Gastroesophageal sphincter (tissue), 3 donors: ENCODE data around the gene CDCP2.

Experiments
- EP300 ChIP-seq: sonication (generic); formaldehyde crosslinking; IDR thresholded peaks from one replicate; pipeline ENCODE4 v1.6.1; 2017; ENCODE audit warnings: antibody characterized with exemption, mild to moderate bottlenecking
- POLR2A ChIP-seq, 2 donors: fragments of 450-650 bp; IDR thresholded peaks; one replicate each; pipeline ENCODE4 v1.6.1; 2017; ENCODE audit warnings: antibody characterized with exemption in 2 of 2, mild to moderate bottlenecking in 2 of 2, moderate library complexity in 1 of 2
- POLR2AphosphoS5 ChIP-seq: sonication (generic); formaldehyde crosslinking; IDR thresholded peaks from one replicate; pipeline ENCODE4 v1.6.1; 2017; ENCODE audit warnings: antibody characterized with exemption
- TF ChIP-seq, protein P1 (sequence below), 4 experiments: fragments of 200-600 bp in 2 of 4; fragments of 450-650 bp in 2 of 4; sonication (generic) in 1 of 4; IDR thresholded peaks; one replicate each; pipeline ENCODE4 v1.5.1; 2017 to 2019; ENCODE audit warnings: antibody characterized with exemption in 4 of 4, mild to moderate bottlenecking in 2 of 4, moderate library complexity in 2 of 4

DNA sequence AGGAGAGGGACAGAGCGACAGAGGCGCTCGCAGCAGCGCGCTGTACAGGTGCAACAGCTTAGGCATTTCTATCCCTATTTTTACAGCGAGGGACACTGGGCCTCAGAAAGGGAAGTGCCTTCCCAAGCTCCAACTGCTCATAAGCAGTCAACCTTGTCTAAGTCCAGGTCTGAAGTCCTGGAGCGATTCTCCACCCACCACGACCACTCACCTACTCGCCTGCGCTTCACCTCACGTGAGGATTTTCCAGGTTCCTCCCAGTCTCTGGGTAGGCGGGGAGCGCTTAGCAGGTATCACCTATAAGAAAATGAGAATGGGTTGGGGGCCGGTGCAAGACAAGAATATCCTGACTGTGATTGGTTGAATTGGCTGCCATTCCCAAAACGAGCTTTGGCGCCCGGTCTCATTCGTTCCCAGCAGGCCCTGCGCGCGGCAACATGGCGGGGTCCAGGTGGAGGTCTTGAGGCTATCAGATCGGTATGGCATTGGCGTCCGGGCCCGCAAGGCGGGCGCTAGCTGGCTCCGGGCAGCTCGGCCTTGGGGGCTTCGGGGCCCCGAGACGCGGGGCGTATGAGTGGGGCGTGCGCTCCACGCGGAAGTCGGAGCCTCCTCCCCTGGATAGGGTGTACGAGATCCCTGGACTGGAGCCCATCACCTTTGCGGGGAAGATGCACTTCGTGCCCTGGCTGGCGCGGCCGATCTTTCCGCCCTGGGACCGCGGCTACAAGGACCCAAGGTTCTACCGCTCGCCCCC lies 47.1 kb upstream of the CDCP2 start, which contains the start of the genes CYB5RL and MRPL37:
- TF ChIP-seq, protein P1, sequence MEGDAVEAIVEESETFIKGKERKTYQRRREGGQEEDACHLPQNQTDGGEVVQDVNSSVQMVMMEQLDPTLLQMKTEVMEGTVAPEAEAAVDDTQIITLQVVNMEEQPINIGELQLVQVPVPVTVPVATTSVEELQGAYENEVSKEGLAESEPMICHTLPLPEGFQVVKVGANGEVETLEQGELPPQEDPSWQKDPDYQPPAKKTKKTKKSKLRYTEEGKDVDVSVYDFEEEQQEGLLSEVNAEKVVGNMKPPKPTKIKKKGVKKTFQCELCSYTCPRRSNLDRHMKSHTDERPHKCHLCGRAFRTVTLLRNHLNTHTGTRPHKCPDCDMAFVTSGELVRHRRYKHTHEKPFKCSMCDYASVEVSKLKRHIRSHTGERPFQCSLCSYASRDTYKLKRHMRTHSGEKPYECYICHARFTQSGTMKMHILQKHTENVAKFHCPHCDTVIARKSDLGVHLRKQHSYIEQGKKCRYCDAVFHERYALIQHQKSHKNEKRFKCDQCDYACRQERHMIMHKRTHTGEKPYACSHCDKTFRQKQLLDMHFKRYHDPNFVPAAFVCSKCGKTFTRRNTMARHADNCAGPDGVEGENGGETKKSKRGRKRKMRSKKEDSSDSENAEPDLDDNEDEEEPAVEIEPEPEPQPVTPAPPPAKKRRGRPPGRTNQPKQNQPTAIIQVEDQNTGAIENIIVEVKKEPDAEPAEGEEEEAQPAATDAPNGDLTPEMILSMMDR (IDR thresholded peaks at IDR 0.05), result peak in 1 of 4 experiments; percentile 7
- TF ChIP-seq POLR2AphosphoS5 (peak; percentile 71), EP300 (no peak), POLR2A (IDR thresholded peaks at IDR 0.05) (peak; percentile 23 to 42)
